GM21825 (cell line): ENCODE measurements around the gene MPPED2.

ENCODE experiments used
- ATAC-seq: cut with Tn5 transposase; IDR thresholded peaks from one replicate; pipeline ENCODE4 v1.9.1; 2021; ENCODE audit warnings: mild to moderate bottlenecking, moderate library complexity; ENCODE audit not compliant: unreplicated experiment

MPPED2 gene, protein sequence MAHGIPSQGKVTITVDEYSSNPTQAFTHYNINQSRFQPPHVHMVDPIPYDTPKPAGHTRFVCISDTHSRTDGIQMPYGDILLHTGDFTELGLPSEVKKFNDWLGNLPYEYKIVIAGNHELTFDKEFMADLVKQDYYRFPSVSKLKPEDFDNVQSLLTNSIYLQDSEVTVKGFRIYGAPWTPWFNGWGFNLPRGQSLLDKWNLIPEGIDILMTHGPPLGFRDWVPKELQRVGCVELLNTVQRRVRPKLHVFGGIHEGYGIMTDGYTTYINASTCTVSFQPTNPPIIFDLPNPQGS

GRCh38 chr11:30586251-30587144 is at the start of gene MPPED2:
TSS of gene MPPED2 (minus strand) at chr11:30586353. CDS start at chr11:30580373, 5,980 bp downstream.
- peak; percentile 94 for ATAC-seq

DNA sequence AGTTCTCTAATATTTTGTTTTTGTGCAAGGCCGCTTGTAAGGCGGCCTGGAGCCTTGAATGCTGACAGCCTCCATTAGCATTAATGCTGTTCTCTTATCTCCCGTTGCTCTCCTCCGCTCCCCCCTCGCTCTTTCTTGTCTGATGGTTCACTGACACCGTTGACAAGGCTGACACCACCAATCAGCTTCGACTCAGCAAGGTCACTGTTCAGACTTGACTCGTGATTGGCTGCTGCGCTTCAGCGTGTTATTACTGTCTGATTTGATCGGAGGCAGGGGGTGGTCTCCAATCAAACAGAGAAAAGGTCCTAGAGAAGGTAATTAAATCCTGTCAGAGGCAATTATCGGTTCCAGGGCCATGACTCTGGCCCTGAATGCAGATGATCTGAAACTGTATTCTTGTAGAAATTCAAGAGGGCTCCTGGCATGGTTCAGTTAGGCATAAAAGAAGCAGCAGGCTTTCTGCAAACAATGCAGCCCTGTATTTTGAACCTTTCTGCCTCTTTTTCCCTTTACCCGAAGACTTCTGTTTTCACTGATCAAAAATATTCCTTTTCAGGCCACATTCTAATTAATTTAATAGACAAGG is 49.3 kb upstream of the MPPED2 start:
- ATAC-seq: no peak

DNA sequence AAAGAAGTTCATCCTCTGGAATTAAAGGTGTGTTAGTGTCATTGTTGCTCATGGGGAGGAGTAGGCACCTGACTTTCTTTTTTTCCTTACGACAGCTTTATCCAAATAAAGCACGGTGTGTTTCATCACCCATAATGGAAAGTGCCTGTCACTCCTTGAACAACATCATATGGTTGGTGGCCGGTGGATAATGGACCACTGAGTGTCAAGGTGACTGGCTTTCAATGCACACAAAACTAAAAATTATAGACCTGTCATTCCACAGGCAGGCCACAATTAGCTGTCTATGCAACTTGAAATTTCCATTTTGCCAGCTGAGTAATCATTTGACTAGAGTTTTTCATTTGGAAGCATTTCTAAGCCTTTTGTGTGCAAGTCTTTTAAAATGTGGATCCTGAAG is 45.0 kb upstream of the MPPED2 start:
- no peak for ATAC-seq

DNA sequence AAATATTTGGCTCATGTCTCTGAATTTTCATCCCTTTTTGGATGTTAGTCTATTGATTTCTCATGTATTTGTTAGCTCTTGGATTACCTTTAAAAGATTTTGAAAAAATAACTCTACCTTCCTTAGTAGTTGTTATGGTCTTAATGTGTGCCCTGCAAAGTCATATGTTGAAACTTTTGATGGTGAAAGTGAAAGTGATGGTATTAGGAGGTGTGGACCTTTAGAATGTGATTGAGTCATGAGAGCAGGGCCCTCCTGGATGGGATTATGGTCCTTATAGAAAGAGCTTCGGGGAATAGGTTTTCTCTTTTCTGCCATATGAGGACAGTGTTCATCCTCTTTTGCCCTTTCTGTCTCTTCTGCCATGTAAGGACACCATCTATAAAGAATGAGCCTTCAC is 33.6 kb upstream of the MPPED2 start:
- no peak for ATAC-seq

DNA sequence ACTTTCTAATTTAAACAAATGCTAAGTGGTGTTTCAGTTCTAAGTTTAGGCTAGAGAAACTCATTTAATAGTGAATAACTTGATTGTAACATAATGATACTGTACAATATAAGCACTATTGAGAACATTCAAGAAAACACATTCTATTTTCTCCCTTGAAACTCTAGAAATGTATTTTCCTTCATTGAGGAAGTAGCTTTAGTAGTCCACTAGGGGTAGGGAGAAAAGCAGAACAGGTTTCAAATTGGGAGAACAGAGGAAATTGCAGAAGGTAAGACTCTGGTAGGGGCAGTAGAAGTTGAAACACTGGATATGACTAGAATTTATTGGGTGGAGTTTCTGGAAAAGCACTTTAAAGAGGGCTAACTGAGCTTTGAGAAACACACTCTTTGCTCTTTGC is 31.6 kb upstream of the MPPED2 start:
- ATAC-seq: no peak

- ATAC-seq: no peak
Observed at GRCh38 chr11:30610628-30611027, 24.5 kb upstream of the MPPED2 start.

- ATAC-seq: no peak
Observed at GRCh38 chr11:30608534-30608933, 22.4 kb upstream of the MPPED2 start.

- no peak for ATAC-seq
Observed at GRCh38 chr11:30605036-30605605, 19.0 kb upstream of the MPPED2 start.

DNA sequence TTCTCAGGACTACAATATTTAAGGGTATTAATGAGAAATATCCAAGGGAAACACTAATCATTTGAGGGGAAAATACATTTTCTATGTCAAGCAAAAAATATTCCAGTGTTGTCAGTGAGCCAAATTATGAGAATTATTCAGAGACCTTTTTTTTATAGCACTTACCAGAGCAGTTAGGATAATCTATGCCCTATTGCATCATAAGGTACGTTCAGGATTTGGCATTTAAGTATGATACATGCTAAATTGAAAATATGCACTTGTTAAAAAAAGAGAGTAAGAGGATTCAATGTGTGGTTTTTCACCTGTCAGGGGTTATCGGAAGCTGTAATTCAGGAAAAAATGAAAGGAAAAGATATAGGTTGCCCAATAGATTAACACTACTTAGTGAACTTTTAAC is 17.2 kb upstream of the MPPED2 start:
- no peak for ATAC-seq

DNA sequence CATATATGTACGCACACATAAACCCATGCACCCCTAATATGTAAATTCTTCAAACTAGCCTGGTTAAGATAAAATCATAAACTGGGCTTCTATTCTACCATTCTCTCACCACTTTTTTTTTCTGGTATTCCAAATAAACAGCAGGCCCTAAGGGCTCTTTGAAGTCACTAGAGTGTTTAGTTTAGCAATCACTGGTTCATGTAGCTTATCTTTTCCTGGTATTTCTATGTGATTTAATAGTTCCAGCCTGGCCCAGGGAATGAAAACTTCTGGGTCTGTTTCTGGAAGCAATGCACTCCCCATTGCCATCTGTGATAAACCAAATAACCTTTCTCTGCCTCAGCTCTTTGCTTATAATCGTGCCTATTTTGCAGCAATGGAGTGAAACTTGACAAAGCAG is 10.7 kb upstream of the MPPED2 start:
- no peak for ATAC-seq

DNA sequence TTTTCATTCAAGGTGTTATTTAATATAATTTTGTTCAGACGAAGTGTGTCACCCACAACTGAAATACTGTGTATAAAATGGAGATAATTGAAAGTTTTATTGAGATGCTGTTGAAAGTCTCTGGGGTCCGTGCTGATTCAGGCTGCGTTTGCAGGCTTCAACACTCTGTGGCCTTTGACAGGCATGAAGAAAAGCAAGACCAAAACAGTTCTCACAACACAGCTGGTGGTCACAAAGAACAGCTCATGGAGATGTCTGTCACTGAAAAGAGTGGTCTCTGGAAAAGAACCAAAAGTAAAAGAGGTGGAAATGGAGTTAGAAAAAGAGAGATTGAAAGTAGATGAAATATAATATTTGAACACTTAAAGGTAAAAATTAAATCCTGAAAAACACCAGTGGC is 9.8 kb upstream of the MPPED2 start:
- no peak for ATAC-seq

DNA sequence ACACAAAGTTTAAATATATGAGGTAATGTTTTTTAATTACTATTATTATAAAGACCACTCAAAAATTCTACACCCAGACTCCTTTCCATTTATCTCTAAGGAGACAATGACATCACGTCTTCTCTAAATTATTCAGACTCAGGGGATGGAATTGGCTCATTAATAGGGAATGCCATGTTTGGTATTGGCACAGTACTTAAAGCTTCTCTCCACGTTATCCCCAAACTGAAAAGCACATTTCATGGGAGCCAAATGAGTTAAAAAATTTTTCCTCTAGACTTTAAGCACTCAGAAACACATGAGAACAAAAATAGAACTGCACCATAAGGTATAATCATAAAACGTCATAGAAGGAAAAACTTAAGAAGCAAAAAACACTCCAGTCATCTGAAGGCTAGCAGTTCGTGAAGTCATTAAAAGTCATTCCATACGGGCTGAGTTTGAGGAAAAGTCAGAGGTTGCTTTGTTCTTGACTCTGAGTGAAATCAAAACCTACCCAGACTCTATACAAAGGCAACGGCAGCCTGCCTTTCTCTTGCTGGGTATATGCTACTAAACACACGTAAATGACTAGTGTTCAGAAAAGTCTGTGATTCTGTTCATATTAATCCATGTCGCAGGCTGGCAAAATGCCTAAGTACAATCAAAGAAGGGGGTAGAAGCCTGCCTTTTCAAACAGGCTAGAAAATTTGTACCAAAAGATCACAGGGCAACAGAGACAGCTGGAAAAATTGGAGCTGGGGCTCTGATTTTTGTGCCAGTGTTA is 8.7 kb upstream of the MPPED2 start:
- no peak for ATAC-seq

DNA sequence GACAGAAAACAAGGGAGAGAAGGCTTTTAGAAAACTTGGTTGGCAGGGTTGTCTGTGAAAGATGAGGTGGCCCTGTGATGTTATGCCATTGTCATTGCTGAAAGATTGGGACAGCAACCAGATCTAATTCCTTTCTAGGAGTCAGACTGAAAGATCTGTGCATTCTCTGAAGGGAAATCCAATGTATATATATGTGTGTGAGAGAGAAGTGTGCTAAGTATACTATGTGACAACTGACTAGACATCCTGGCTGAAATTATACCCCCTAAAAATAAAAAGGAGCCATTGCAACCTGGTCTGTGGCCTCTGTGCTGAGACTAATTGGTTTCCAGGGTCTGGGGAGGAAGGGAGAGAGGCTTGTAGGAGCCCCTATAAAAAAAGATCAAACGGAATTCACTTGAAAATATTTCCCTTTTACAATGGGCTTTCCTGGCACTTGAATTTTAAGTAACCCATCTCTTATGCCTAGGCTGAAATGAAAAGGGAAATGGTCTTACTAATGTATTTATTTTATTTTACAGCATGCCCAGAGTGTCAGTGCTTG is 1.2 kb upstream of the MPPED2 start:
- no peak for ATAC-seq

DNA sequence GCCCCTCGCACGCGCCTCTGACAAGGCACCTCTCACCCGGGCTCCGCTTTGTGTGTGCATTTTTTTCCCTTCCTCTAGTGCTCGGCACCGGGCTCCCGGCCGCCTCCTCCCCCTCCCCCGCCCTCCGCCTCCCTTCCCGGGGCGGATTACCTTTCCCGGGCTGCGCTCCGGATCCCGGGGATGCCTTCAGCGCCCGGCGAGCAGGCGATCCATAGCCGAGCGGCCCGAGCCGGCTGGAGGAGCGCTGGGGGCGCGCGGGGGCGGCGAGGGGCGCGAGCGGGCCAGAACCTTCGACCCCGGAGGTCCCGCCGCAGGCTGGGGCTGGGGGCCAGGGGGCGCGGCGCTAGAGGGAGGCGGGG is 282 bp downstream of the MPPED2 start:
- ATAC-seq: peak; percentile 15

- no peak for ATAC-seq
Observed at GRCh38 chr11:30585125-30585891, 845 bp downstream of the MPPED2 start.

DNA sequence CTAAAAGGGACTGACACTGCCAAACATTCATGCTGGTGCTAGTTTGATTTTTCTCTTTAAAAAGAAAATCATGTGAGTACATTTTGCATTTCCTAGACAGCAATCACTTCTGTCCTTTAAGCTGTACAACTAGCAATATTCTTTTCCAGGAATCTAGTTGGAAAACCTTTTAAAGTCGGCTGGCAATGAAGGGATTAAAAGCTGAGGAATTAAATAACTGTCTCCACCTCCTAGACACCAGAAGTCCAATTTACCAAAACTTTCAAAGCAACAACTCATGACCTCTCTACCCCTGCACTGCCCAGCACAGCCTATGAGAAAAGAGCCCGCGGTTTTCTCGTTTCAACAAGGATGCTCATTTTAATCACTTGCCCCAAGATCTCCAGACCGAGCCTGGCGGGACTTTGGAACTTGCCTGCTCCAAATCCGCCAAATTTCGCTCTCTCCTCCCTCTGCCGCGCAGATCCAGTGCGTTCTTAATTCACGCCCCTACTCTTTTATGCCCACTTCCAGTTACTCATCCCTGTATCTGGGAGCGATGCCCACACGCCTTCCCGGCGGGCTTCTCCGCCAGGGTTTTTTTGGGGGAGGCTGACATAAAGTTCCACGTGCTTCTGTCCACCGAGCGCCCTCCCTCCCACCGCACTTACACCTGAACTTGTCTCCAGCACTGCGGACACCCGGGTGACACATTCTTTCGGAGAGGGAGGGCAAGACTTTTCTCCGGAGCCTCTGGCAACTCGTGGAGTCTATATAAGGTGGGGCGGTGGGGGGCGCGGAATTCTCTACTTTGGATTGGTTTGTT is 2.5 kb downstream of the MPPED2 start:
- ATAC-seq: no peak

GRCh38 chr11:30582726-30583125 is 3.4 kb downstream of the MPPED2 start:
- ATAC-seq: no peak

DNA sequence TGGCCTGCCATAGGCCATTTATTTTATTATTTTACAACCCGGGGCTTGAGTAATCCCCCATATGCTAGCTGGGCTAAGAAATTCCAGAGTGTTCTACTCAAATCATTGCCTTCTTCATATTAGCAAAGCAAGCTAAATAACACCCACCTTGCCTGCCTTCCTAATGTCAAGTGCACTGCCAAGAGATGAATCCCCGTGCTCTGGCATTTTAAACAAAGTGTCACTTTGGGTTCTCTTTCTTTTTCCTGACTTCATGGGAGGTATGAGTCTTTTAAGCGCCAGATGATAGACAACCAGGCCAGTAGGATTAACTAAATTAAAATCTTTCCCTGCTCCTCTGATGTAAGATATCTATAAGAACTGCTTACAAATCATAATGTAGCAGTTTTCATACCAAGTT is 4.5 kb downstream of the MPPED2 start:
- no peak for ATAC-seq

DNA sequence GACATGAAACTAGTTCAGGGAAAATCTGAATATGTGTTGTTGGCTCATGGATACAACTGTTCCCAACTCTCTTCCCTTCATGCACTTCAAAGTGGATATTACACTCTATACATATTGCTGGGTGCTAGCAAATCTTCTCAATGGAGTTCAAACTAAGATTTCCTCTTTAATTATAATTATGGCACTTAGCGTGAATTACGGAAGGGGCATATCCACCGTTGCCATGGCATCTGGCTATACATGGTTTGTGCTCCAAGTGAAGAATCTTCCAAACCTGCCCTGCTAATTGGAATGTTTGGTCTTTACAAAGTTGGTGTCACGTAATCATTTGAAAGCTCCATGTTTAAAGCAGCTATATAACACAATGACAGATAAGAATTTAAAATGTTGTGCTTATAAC is 5.6 kb downstream of the MPPED2 start:
- no peak for ATAC-seq
